Hepatocyte (in vitro differentiated cells): Measurements from ENCODE around the gene FAM20B. TPM values are rescaled to one million over a fixed set of nuclear protein-coding genes. Genes with fewer than 3 reads are reported as not detected.

Source experiments
- DNase-seq: peaks from one replicate; pipeline ENCODE4 v3.0.0-alpha.2; 2016; ENCODE audit warnings: low spot score
- H2AFZ ChIP-seq: fragments of 200-600 bp; sonication (generic); 2 replicates; pipeline ENCODE4 v1.6.0; 2016; ENCODE audit warnings: antibody characterized with exemption, mild to moderate bottlenecking
- H3K27ac ChIP-seq: fragments of 200-600 bp; sonication (generic); 2 replicates; pipeline ENCODE4 v1.5.1; 2016; ENCODE audit warnings: mild to moderate bottlenecking
- H3K27me3 ChIP-seq: fragments of 200-600 bp; sonication (generic); 2 replicates; pipeline ENCODE4 v1.6.1; 2016
- H3K36me3 ChIP-seq: fragments of 200-600 bp; sonication (generic); replicated peaks from 2 replicates; pipeline ENCODE4 v1.5.1; 2016; ENCODE audit warnings: low read depth; ENCODE audit not compliant: insufficient read depth
- H3K4me1 ChIP-seq: fragments of 200-600 bp; sonication (generic); 2 replicates; pipeline ENCODE4 v1.5.1; 2016; ENCODE audit warnings: mild to moderate bottlenecking, moderate library complexity; ENCODE audit not compliant: insufficient read depth
- H3K4me2 ChIP-seq: fragments of 200-600 bp; sonication (generic); 2 replicates; pipeline ENCODE4 v1.6.0; 2016
- H3K4me3 ChIP-seq: fragments of 200-600 bp; sonication (generic); 2 replicates; pipeline ENCODE4 v1.5.1; 2016; ENCODE audit warnings: mild to moderate bottlenecking
- H3K79me2 ChIP-seq: fragments of 200-600 bp; sonication (generic); 2 replicates; pipeline ENCODE4 v1.6.0; 2017; ENCODE audit warnings: mild to moderate bottlenecking
- H3K9me2 ChIP-seq: fragments of 200-600 bp; sonication (generic); replicated peaks from 2 replicates; pipeline ENCODE4 v1.6.0; 2017; ENCODE audit warnings: mild to moderate bottlenecking; ENCODE audit not compliant: insufficient read depth
- H3K9me3 ChIP-seq: fragments of 200-600 bp; sonication (generic); 2 replicates; pipeline ENCODE4 v1.5.1; 2016; ENCODE audit warnings: low read depth, mild to moderate bottlenecking
- H4K20me1 ChIP-seq: fragments of 200-600 bp; sonication (generic); 2 replicates; pipeline ENCODE4 v1.6.0; 2016; ENCODE audit warnings: mild to moderate bottlenecking; ENCODE audit not compliant: insufficient read depth, poor library complexity, severe bottlenecking
- CTCF ChIP-seq: fragments of 200-600 bp; sonication (generic); IDR thresholded peaks from 2 replicates; pipeline ENCODE4 v1.5.1; 2016; ENCODE audit warnings: antibody characterized with exemption, mild to moderate bottlenecking; ENCODE audit not compliant: poor library complexity
- EZH2 ChIP-seq: fragments of 200-600 bp; sonication (generic); IDR thresholded peaks from 2 replicates; pipeline ENCODE4 v1.6.1; 2016; ENCODE audit warnings: antibody characterized with exemption, mild to moderate bottlenecking, borderline replicate concordance
- EZH2phosphoT487 ChIP-seq: fragments of 200-600 bp; sonication (generic); IDR thresholded peaks from one replicate; pipeline ENCODE4 v1.6.1; 2018; ENCODE audit warnings: antibody characterized with exemption, mild to moderate bottlenecking, low read depth, moderate library complexity; ENCODE audit not compliant: unreplicated experiment, severe bottlenecking
- WGBS: methylation state at CpG from one replicate; pipeline ENCODE4 v1.1.6; 2016; ENCODE audit warnings: low lambda C conversion rate; ENCODE audit errors: missing lambda C conversion rate; 5-methylcytosine and 5-hydroxymethylcytosine counted together
- polyA plus RNA-seq: library from polyadenylated mRNA; unstranded; fragments of >200 nt; fragmentation: Nextera tagmentation; extraction: Ambion mirVana; gene quantifications from 2 replicates; pipeline ENCODE4 v1.2.1, GENCODE V29; 2016
- total RNA-seq: library from RNA; depleted of rRNA; stranded (reverse); fragments of >200 nt; gene quantifications from 2 replicates; pipeline ENCODE4 v1.2.3, GENCODE V29; 2014

The FAM20B gene
- total and polyA plus RNA-seq, 2 experiments from 2014 or later = 9.2 to 37.6 TPM

GRCh38 chr1:179007233-179007632, 18.5 kb upstream of the FAM20B start:
- H3K36me3 ChIP-seq = no peaks in the 10 kb centered on the region
- TF ChIP-seq EZH2 = no peak
- TF ChIP-seq CTCF = no peak
- TF ChIP-seq EZH2phosphoT487 = no peak
- H4K20me1 ChIP-seq = no peaks in the 10 kb centered on the region
- H3K9me3 ChIP-seq = no peaks in the 10 kb centered on the region
- no peak overlapping the region for H3K4me2 ChIP-seq
- no peaks in the 10 kb centered on the region for H3K27me3 ChIP-seq
- DNase-seq = no peak
- no peaks in the 10 kb centered on the region for H3K9me2 ChIP-seq
- no peaks in the 10 kb centered on the region for H3K79me2 ChIP-seq
- H3K4me3 ChIP-seq = no peak overlapping the region
- H3K27ac ChIP-seq = no peak overlapping the region
- WGBS = 79% methylated on average over 7 of the region's 7 CpGs
- no peak overlapping the region for H2AFZ ChIP-seq
- peaks cover 3% of the 10 kb centered on the region for H3K4me1 ChIP-seq

DNA sequence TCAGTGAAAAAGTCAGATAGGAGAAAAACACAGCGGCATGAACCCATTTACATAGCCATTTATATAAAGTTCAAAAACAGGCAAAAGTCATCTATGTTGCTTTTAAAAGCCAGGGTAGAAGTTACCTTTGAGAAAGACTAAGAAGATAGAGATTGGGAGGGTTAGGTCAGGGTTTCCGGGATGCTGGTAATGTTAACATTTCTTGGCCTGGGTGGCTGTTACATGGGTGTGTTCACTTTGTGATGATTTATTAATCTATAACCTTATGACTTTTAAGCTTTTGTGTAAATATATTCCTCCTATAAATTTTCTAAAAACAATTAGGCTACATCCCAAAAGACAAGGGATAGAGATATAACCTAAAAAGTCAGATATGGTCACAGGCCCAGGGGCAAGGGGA, 15.0 kb upstream of the FAM20B start:
- no peaks in the 10 kb centered on the region for H3K27me3 ChIP-seq
- TF ChIP-seq EZH2phosphoT487 (no peak), CTCF (no peak), EZH2 (no peak)
- no peaks in the 10 kb centered on the region for H4K20me1 ChIP-seq
- no peak overlapping the region for H3K4me2 ChIP-seq
- H3K27ac ChIP-seq = no peak overlapping the region
- no peak overlapping the region for H3K4me3 ChIP-seq
- 92% methylated on average over 2 of the region's 2 CpGs for WGBS
- no peaks in the 10 kb centered on the region for H3K9me3 ChIP-seq
- H3K79me2 ChIP-seq = no peaks in the 10 kb centered on the region
- no peaks in the 10 kb centered on the region for H3K36me3 ChIP-seq
- H2AFZ ChIP-seq = no peak overlapping the region
- DNase-seq = no peak
- no peaks in the 10 kb centered on the region for H3K9me2 ChIP-seq
- no peaks in the 10 kb centered on the region for H3K4me1 ChIP-seq

DNA sequence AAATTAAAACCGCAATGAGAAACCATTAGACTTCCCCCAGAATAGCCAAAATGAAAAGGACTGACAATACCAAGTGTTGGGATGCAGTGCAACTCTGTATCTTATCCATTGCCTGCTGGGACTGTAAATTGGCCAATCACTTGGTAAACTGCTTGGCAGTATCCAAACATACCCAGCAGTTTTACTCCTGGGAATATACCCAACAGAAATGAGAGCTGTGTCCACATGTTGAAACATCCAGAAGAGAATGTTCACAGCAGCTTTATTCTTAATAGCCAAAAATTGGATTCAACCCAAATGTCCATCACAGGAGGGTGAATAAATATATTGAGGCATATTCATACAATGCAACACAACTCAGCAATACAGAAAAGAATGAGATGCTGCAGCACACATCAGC, 13.7 kb upstream of the FAM20B start:
- Histone ChIP-seq H3K4me1 (peaks cover 5% of the 10 kb centered on the region), H3K4me2 (no peak overlapping the region), H4K20me1 (no peaks in the 10 kb centered on the region), H3K9me3 (no peaks in the 10 kb centered on the region), H3K4me3 (no peak overlapping the region), H3K27me3 (no peaks in the 10 kb centered on the region), H3K9me2 (no peaks in the 10 kb centered on the region), H2AFZ (no peak overlapping the region), H3K36me3 (no peaks in the 10 kb centered on the region), H3K79me2 (no peaks in the 10 kb centered on the region), H3K27ac (no peak overlapping the region)
- no peak for TF ChIP-seq EZH2
- TF ChIP-seq EZH2phosphoT487 = no peak
- TF ChIP-seq CTCF = no peak
- DNase-seq = no peak
- 100% methylated on average over 1 of the region's 1 CpG for WGBS

GRCh38 chr1:179014123-179014522, 11.6 kb upstream of the FAM20B start:
- H3K9me3 ChIP-seq = no peaks in the 10 kb centered on the region
- TF ChIP-seq EZH2phosphoT487 = no peak
- no peak for TF ChIP-seq EZH2
- no peak for TF ChIP-seq CTCF
- H3K4me3 ChIP-seq = no peak overlapping the region
- WGBS = 100% methylated on average over 1 of the region's 1 CpG
- no peak for DNase-seq
- no peak overlapping the region for H2AFZ ChIP-seq
- H3K27me3 ChIP-seq = no peaks in the 10 kb centered on the region
- no peaks in the 10 kb centered on the region for H4K20me1 ChIP-seq
- H3K27ac ChIP-seq = no peak overlapping the region
- H3K9me2 ChIP-seq = no peaks in the 10 kb centered on the region
- H3K79me2 ChIP-seq = no peaks in the 10 kb centered on the region
- H3K4me1 ChIP-seq = peaks cover 12% of the 10 kb centered on the region
- no peaks in the 10 kb centered on the region for H3K36me3 ChIP-seq
- H3K4me2 ChIP-seq = no peak overlapping the region
